ENCODE results near the gene BANF2. TPM values are rescaled to one million over a fixed set of nuclear protein-coding genes. Genes with fewer than 3 reads are reported as not detected.

BANF2 gene
- total RNA-seq, 1 experiment from 2014 or later, result not detected

- Histone ChIP-seq H3K4me2 (ENCODE audit: low read length) (peak overlapping the region; percentile 83), H3K36me3 (ENCODE audit: control insufficient read depth in 1 of 2, insufficient read depth in 2 of 2, low read length in 2 of 2) (peaks cover 15% of the 10 kb centered on the region in 2 experiments; a peak in 2 of 4 replicates), H3K9me2 (ENCODE audit: insufficient read depth) (no peaks in the 10 kb centered on the region), H3K79me2 (ENCODE audit: insufficient read depth, low read length) (peaks cover 40% of the 10 kb centered on the region), H3K4me1 (ENCODE audit: control insufficient read depth in 1 of 2, insufficient read depth in 2 of 2, low read length in 2 of 2) (peaks cover 24 to 33% of the 10 kb centered on the region in 2 experiments), H3K9ac (ENCODE audit: low read length) (peak overlapping the region; percentile 67), H3K4me3 (replicated peaks in 1 of 2; ENCODE audit: low read depth in 1 of 2, low read length in 2 of 2) (peak overlapping the region; percentile 78 to 82), H4K20me1 (ENCODE audit: insufficient read depth) (no peaks in the 10 kb centered on the region), H3K9me3 (ENCODE audit: control insufficient read depth in 1 of 2, insufficient read depth in 1 of 2, low read depth in 1 of 2, low read length in 2 of 2) (no peaks in the 10 kb centered on the region), H2AFZ (ENCODE audit: low read depth, low read length, poor library complexity, severe bottlenecking) (no peak overlapping the region), H3K27ac (ENCODE audit: low read depth, low read length) (peak overlapping the region; percentile 91), H3K27me3 (ENCODE audit: insufficient read depth, low read length) (peaks cover 12% of the 10 kb centered on the region; the same call in 1 of the 2 replicates)
- ChIA-PET RAD21 (ENCODE audit: low non-redundant PET in 1 of 2, low total read pairs in 2 of 2, uncharacterized antibody in 2 of 2, unreplicated experiment in 2 of 2) (interaction anchor here (0.6 to 1.2 kb wide), 4 partner anchors 14 to 216 kb away, joined by 3 to 6 read pairs (median 4); no protein-coding TSS in a partner anchor), CTCF (interaction anchor here (0.5 to 2.0 kb wide), 27 partner anchors 10 to 289 kb away, joined by 3 to 18 read pairs (median 5); no protein-coding TSS in a partner anchor), POLR2A (interaction anchor here (0.6 to 2.1 kb wide), 15 partner anchors 17 to 260 kb away, joined by 3 to 10 read pairs (median 4); no protein-coding TSS in a partner anchor)
- DNase-seq (ENCODE audit: low read depth, low spot score) (no peak), ATAC-seq (peak; percentile 26)
- intact Hi-C loops (cut with micrococcal nuclease), result loop anchor here (1.0 to 2.0 kb wide), 3 partner anchors 161 to 257 kb away; no protein-coding TSS in a partner anchor
- TF ChIP-seq SIN3A (IDR thresholded peaks at IDR 0.05; ENCODE audit: low read depth), result peak; percentile 7; the same call in 1 of the 2 replicates
- TF ChIP-seq ZFX (IDR thresholded peaks at IDR 0.05), result peak; percentile 49
- TF ChIP-seq ZNF274 (IDR thresholded peaks at IDR 0.05; ENCODE audit: low read depth, low read length), result no peak
- BruUV-seq (replicated peaks), result no TSS peak
Measured at GRCh38 chr20:17681726-17682102, 18.1 kb upstream of the BANF2 start.

DNA sequence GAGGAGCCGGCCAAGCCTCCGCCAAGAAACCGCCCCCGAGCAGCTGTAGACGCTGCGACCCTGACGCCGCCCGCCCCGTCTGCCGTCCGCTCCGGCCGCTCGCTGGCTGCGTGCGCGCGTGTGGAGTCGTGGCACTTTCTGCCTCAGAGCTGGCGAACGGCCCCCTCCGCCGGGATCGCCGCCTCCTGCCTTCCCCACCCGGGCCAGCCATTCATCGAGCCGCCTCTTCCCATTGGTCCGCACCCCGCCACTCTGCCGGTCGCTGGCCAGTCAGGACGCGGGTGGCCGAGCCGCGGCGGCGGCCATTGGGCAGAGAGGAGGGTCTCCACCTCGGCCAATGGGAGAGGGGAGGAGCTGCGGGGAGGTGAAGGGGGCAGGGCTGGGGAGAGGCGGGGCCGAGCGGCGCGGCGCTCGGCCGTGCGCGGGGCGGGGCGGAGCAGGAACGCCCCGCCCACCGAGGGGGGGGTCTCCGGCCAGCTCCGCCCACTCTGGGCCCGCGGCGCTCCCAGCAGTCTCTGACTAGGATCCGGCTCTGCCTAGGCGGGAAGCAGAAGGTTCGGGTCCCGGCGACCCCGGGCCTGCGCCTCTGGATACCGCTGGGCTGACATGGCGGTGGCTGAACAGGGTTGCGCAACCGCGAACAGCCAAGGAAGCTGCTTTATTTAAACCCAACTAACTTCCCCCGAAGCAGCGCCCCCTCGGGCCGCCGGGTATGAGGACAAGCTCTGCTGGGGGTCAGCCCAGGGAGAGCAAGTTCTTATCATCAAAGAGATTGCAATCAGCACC, 17.5 kb upstream of the BANF2 start, which contains the start of gene RRBP1:
TSS of gene RRBP1 (minus strand) at position 140 of the 786 bp plus-strand sequence. CDS start 21,735 bp downstream, outside the sequence.
- DNase-seq (ENCODE audit: low read depth, low spot score) (peak; percentile 91), ATAC-seq (peak; percentile 90)
- Histone ChIP-seq H2AFZ (ENCODE audit: low read depth, low read length, poor library complexity, severe bottlenecking) (no peak within 1 kb of the TSS), H3K27ac (ENCODE audit: low read depth, low read length) (peak within 1 kb of the TSS; percentile 91), H3K9me3 (ENCODE audit: control insufficient read depth in 1 of 2, insufficient read depth in 1 of 2, low read depth in 1 of 2, low read length in 2 of 2) (no peaks in the 10 kb centered on the region), H4K20me1 (ENCODE audit: insufficient read depth) (no peaks in the 10 kb centered on the region), H3K36me3 (ENCODE audit: control insufficient read depth in 1 of 2, insufficient read depth in 2 of 2, low read length in 2 of 2) (peaks cover 11 to 12% of the 10 kb centered on the region in 2 experiments; a peak in 2 of 4 replicates), H3K4me3 (replicated peaks in 1 of 2; ENCODE audit: low read depth in 1 of 2, low read length in 2 of 2) (peak within 1 kb of the TSS; percentile 78 to 82), H3K4me1 (ENCODE audit: control insufficient read depth in 1 of 2, insufficient read depth in 2 of 2, low read length in 2 of 2) (peaks cover 24 to 33% of the 10 kb centered on the region in 2 experiments), H3K9me2 (ENCODE audit: insufficient read depth) (no peaks in the 10 kb centered on the region), H3K9ac (ENCODE audit: low read length) (peak within 1 kb of the TSS; percentile 78), H3K4me2 (ENCODE audit: low read length) (peak within 1 kb of the TSS; percentile 83), H3K79me2 (ENCODE audit: insufficient read depth, low read length) (peaks cover 34% of the 10 kb centered on the region), H3K27me3 (ENCODE audit: insufficient read depth, low read length) (peaks cover 12% of the 10 kb centered on the region; the same call in 1 of the 2 replicates)
- intact Hi-C loops (cut with micrococcal nuclease), result loop anchor here (1.0 to 2.0 kb wide), 2 partner anchors 161 to 216 kb away; no protein-coding TSS in a partner anchor
- RAD21 ChIA-PET (ENCODE audit: low non-redundant PET in 1 of 2, low total read pairs in 2 of 2, uncharacterized antibody in 2 of 2, unreplicated experiment in 2 of 2), result interaction anchor here (0.7 to 1.2 kb wide), 5 partner anchors 167 to 256 kb away, joined by 3 to 4 read pairs (median 3); no protein-coding TSS in a partner anchor
- POLR2A ChIA-PET, result interaction anchor here (0.6 to 2.1 kb wide), 18 partner anchors 9 to 259 kb away, joined by 3 to 9 read pairs (median 4); partner anchors contain the start of gene DSTN
- BruUV-seq (replicated peaks), result no TSS peak
- CTCF ChIA-PET, result interaction anchor here (0.5 to 2.0 kb wide), 36 partner anchors 8 to 288 kb away, joined by 3 to 18 read pairs (median 4); partner anchors contain the start of gene BANF2
- no peak for TF ChIP-seq SRF (IDR thresholded peaks at IDR 0.05; ENCODE audit: low read depth)
- no peak for TF ChIP-seq FOSL1 (IDR thresholded peaks at IDR 0.05; ENCODE audit: low read depth)
- peak; percentile 58 for TF ChIP-seq TCF7L2 (IDR thresholded peaks at IDR 0.05; ENCODE audit: borderline replicate concordance, extremely low read depth, insufficient read depth, insufficient read length)
- TF ChIP-seq POLR2A (IDR thresholded peaks at IDR 0.05; ENCODE audit: borderline replicate concordance, extremely low read depth, insufficient read depth, insufficient read length), result peak; percentile 69
- 0 out of 2 replicates have a peak, but pooled peaks have one; percentile 22 for TF ChIP-seq RAD21 (IDR thresholded peaks at IDR 0.05; ENCODE audit: low read depth)
- TF ChIP-seq, protein P1, sequence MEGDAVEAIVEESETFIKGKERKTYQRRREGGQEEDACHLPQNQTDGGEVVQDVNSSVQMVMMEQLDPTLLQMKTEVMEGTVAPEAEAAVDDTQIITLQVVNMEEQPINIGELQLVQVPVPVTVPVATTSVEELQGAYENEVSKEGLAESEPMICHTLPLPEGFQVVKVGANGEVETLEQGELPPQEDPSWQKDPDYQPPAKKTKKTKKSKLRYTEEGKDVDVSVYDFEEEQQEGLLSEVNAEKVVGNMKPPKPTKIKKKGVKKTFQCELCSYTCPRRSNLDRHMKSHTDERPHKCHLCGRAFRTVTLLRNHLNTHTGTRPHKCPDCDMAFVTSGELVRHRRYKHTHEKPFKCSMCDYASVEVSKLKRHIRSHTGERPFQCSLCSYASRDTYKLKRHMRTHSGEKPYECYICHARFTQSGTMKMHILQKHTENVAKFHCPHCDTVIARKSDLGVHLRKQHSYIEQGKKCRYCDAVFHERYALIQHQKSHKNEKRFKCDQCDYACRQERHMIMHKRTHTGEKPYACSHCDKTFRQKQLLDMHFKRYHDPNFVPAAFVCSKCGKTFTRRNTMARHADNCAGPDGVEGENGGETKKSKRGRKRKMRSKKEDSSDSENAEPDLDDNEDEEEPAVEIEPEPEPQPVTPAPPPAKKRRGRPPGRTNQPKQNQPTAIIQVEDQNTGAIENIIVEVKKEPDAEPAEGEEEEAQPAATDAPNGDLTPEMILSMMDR (IDR thresholded peaks at IDR 0.05 in 2 of 3, conservative IDR thresholded peaks at IDR 0.05 in 1 of 3; ENCODE audit: borderline replicate concordance in 1 of 3, insufficient read depth in 1 of 3, low read depth in 2 of 3, low read length in 2 of 3), result peak; percentile 38 to 93 (median 82); a peak in 5 of 6 replicates
- TF ChIP-seq ZNF274 (IDR thresholded peaks at IDR 0.05; ENCODE audit: low read depth, low read length), result no peak
- no peak for TF ChIP-seq ATF3 (IDR thresholded peaks at IDR 0.05)
- TF ChIP-seq ELF1 (IDR thresholded peaks at IDR 0.05; ENCODE audit: borderline replicate concordance, low read depth), result no peak
- TF ChIP-seq POLR2AphosphoS5 (IDR thresholded peaks at IDR 0.05; ENCODE audit: low read depth, low read length), result peak; percentile 88
- peak; percentile 91 for TF ChIP-seq CEBPB (IDR thresholded peaks at IDR 0.05; ENCODE audit: low read depth)
- TF ChIP-seq ZFX (IDR thresholded peaks at IDR 0.05), result no peak; the same call in 1 of the 2 replicates
- no peak for TF ChIP-seq EZH2 (IDR thresholded peaks at IDR 0.05)
- peak; percentile 9 for TF ChIP-seq YY1 (IDR thresholded peaks at IDR 0.05; ENCODE audit: extremely low read depth, insufficient replicate concordance, low read depth, low read length)
- TF ChIP-seq EZH2phosphoT487 (IDR thresholded peaks at IDR 0.05; ENCODE audit: borderline replicate concordance), result no peak

Measured in HCT116 (cell line).